Stomach (tissue), 4 donors: ENCODE data around the gene DNAJC17.

ENCODE experiments used
- POLR2A ChIP-seq, 4 donors: fragments of 450-650 bp; IDR thresholded peaks; one replicate each; pipeline ENCODE4 v1.6.1; 2016; ENCODE audit warnings: antibody characterized with exemption in 4 of 4, control low read depth in 2 of 4, mild to moderate bottlenecking in 1 of 4, moderate library complexity in 1 of 4
- TF ChIP-seq, protein P1 (sequence below), 7 experiments: fragments of 450-650 bp in 4 of 7; fragments of 200-600 bp in 3 of 7; sonication (generic) in 3 of 7; IDR thresholded peaks; one replicate each; pipeline ENCODE4 v1.5.1; 2016 to 2019; ENCODE audit warnings: antibody characterized with exemption in 7 of 7, control low read depth in 2 of 7, mild to moderate bottlenecking in 1 of 7

DNA sequence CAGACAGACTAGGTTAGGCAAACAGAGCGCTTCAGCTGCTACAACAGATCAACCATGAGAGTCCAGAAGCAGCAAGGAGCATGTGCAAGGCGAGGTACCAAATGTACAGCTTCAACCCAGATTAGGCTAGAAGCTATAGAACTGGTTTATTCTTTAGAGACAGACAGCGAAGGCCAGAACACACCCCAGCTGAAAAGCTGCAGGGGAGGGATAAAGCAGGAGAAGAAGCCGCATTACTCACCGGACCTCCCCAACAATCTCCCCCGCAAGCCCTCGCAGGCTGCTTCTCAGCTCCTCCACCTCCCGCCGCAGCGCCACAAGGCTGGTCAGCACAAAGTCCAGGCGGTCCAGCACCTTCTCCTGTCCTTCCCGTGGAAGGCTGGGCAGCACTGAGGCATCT, 55.5 kb downstream of the DNAJC17 start:
- TF ChIP-seq, protein P1, sequence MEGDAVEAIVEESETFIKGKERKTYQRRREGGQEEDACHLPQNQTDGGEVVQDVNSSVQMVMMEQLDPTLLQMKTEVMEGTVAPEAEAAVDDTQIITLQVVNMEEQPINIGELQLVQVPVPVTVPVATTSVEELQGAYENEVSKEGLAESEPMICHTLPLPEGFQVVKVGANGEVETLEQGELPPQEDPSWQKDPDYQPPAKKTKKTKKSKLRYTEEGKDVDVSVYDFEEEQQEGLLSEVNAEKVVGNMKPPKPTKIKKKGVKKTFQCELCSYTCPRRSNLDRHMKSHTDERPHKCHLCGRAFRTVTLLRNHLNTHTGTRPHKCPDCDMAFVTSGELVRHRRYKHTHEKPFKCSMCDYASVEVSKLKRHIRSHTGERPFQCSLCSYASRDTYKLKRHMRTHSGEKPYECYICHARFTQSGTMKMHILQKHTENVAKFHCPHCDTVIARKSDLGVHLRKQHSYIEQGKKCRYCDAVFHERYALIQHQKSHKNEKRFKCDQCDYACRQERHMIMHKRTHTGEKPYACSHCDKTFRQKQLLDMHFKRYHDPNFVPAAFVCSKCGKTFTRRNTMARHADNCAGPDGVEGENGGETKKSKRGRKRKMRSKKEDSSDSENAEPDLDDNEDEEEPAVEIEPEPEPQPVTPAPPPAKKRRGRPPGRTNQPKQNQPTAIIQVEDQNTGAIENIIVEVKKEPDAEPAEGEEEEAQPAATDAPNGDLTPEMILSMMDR (IDR thresholded peaks at IDR 0.05): no peak
- no peak for TF ChIP-seq POLR2A (IDR thresholded peaks at IDR 0.05)
